NCI-H526 treated with DMSO at 0.1 percent for 48 hours (cell line): ENCODE data around the gene DNAJC1.
"Not testable (repeated sequence)": the region's sequence is repeated elsewhere in the genome, so short reads cannot be mapped to it uniquely, and the experiment has no call there.

Source experiments
- DNase-seq: peaks from one replicate; lab custom pipeline; 2025; lab: John Stamatoyannopoulos, UW

Gene DNAJC1

GRCh38 chr10:21899736-21900135, 103.8 kb downstream of the DNAJC1 start:
- DNase-seq, result no peak

- no peak for DNase-seq
These were observed 107.6 kb downstream of the DNAJC1 start for GRCh38 chr10:21895932-21896331.

GRCh38 chr10:21894648-21895342, 108.7 kb downstream of the DNAJC1 start:
- DNase-seq, result no peak

GRCh38 chr10:21891439-21891838, 112.1 kb downstream of the DNAJC1 start:
- no peak for DNase-seq

DNA sequence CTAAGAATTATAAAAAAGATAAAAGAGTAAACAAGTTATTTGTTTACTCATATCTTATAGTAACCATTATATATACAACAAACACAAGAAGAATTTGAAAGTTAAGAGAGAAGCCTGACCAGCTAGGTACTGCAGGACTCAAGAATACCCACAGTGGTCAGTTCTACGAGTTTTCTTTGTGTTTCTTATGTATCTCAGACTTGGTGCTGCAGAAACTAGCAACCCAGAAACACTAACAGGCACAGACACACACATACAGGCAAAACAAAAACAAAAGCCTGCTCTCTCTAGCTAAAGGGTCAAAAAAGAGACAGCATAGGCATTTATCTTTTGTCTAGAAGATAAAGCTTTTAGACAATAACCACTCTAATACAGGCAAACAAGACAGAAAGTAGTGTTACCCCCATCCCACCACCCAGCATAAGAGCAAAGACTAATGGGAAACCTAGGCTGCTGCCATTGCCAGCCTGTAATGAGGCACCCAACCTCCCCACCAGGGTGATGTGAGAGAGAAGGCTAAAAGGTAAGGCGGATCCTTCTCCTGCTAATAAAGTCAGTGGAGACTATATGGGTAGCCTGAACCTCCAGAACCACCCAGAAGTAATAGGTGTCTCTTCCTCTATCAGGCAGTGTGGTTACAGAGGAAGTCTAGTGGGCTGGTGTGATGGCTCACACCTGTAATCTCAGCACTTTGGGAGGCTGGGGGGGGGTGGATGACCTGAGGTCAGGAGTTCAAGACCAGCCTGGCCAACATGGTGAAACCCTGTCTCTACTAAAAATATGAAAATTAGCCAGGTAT, 113.9 kb downstream of the DNAJC1 start:
- DNase-seq, result no peak

DNA sequence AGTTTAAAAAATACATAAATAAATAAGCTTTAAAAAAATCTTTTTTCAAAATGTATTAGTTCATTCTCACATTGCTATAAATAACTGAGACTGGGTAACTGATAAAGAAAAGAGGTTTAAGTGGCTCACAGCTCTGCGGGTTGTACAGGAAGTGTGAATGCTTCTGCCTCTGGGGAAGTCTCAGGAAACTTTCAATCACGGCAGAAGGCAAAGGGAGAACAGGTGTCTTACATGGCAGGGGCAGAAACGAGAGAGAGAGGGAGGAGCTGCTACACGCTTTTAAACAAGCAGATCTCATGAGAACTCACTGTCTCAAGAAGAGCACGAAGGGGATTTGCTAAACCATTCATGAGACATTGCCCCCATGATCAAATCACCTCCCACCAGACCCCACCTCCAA, 114.6 kb downstream of the DNAJC1 start:
- DNase-seq, result no peak

GRCh38 chr10:21885940-21886339, 117.6 kb downstream of the DNAJC1 start:
- DNase-seq, result no peak

DNA sequence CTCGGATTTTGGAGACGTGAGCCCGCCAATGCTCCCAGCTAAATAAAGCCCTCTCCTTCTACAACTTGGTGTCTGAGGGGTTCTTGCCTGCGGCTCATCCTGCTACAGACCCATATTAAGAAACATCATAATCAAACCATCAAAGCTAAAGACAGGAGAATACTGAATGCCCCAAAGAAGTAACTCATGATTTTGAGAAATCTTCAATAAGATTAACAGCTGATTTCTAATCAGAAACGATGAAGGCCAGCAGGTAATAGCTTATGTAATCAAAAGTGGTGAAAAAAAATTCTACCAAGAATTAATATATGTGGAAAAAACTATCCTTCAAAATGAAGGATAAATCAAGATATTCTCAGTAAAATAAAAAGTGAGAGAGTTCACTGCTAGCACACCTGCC, 130.3 kb downstream of the DNAJC1 start:
- no peak for DNase-seq

DNA sequence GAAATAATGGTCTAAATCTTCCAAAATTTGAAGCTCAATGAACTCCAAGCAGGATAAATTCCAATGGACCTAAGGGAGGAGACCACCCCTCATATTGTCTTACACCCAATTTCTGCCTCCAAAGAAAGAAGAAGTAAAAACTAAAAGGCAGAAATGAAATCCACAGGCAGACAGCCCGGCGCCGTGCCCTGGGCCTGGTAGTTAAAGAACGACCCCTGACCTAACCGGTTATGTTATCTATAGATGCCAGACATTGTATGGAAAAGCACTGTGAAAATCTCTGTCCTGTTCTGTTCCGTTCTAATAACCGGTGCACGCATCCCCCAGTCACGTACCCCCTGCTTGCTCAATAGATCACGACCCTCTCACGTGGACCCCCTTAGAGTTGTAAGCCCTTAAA, 130.8 kb downstream of the DNAJC1 start:
- not testable (repeated sequence) for DNase-seq

GRCh38 chr10:21870849-21871248, 132.7 kb downstream of the DNAJC1 start:
- no peak for DNase-seq

DNA sequence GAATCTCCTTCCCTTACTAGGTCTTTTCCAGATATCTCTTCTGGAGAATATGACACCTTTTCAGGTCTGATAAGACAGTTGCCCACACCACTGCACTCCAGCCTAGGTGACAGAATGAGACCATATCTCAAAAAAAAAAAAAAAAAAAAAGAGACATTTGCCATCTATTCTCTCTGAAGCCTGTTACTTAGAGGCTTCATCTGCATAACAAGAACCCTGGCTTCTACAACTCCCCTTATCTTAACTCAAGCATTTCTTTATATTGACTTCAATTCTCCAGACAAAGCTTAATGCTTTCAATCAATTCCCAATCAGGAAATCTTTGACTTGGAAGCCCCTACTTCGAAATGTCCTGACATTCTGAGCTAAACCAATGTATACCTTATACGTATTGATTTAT, 134.4 kb downstream of the DNAJC1 start:
- not testable (repeated sequence) for DNase-seq

DNA sequence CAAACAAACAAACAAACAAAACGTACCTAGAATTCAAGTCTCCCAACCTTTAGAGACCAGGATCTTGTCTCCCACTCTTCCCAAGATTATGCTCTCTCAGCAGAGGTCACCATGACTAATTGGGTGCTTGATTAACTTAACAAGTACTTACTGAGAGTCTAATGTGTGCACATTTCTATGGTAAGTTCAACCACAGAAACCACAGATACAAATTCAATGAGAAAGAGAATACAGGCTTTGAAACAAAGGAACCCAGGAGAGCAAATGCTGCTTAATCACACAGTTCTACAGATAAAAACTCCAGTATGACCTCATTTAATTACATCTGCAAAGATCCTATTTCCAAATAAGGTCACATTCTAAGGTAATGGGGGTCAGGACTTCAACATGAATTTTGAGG, 142.8 kb downstream of the DNAJC1 start:
- DNase-seq, result no peak

DNA sequence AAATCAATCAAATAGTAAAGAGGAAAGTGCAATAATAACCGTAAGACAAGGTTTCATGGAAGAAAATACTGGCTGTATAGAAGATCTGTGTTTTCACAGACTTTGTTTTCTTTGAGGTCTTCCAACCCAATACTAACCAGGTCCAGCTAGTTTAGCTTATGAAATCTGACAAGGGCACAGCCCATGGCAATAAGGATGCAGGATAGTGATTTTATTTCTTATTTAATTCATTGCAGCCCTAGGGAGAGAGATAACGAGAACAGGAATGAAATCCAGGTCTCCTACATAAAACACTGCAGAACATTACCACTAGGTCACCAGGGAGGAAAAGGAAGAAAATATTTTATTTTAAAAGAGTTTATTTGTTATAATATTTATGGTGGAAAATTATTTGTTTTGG, 145.1 kb downstream of the DNAJC1 start:
- no peak for DNase-seq

- DNase-seq, result no peak
These were observed 153.9 kb downstream of the DNAJC1 start for GRCh38 chr10:21849607-21850006.

DNA sequence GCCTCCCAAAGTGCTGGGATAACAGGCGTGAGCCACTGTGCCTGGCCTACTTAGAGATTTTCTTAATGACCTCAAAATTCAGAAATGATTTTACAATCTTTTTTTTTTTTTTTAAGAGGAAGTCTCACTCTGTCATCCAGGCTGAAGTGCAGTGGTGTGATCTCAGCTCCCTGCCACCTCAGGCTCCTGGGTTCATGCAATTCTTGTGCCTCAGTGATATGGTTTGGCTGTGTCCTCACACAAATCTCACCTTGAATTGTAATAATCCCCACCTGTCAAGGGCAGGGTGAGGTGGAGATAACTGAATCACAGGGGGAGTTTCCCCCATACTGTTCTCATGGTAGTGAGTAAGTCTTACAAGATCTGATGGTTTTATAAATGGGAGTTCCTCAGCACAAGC, 159.9 kb downstream of the DNAJC1 start:
- no peak for DNase-seq

- DNase-seq, result not testable (repeated sequence)
These were observed 162.3 kb downstream of the DNAJC1 start for GRCh38 chr10:21841273-21841672.

DNA sequence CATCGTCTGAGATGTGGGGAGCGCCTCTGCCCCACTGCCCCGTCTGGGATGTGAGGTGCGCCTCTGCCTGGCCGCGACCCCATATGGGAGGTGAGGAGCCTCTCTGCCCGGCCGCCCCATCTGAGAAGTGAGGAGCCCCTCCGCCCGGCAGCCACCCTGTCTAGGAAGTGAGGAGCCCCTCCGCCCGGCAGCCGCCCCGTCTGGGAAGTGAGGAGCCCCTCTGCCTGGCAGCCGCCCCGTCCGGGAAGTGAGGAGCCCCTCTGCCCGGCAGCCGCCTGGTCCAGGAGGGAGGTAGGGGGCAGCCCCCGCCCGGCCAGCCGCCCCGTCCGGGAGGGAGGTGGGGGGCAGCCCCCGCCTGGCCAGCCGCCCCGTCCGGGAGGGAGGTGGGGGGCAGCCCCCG, 166.0 kb downstream of the DNAJC1 start:
- not testable (repeated sequence) for DNase-seq

DNA sequence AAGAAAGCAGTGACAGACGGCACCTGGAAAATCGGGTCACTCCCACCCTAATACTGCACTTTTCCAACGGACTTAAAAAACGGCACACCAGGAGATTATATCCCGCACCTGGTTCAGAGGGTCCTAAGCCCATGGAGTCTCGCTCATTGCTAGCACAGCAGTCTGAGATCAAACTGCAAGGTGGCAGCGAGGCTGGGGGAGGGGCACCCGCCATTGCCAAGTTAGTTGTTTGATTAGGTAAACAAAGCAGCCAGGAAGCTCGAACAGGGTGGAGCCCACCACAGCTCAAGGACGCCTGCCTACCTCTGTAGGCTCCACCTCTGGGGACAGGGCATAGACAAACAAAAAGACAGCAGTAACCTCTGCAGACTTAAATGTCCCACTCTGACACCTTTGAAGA, 169.0 kb downstream of the DNAJC1 start:
- DNase-seq, result not testable (repeated sequence)

DNA sequence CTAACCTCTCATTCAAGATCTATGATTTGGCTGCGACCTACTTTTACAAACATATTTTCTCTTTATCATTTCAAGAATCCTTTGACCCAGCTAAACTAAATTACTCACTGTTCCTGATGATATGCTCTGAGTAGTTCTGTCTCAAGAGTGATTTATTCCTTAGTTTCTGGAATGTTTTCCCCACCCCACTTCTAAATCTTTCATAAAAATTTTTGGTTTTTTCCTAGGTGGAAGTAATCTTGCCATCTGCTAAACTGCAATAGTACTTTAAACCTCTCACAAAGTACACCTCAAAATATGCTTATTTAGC, 170.8 kb downstream of the DNAJC1 start:
- no peak for DNase-seq

- no peak for DNase-seq
These were observed 171.3 kb downstream of the DNAJC1 start for GRCh38 chr10:21831986-21832820.

DNA sequence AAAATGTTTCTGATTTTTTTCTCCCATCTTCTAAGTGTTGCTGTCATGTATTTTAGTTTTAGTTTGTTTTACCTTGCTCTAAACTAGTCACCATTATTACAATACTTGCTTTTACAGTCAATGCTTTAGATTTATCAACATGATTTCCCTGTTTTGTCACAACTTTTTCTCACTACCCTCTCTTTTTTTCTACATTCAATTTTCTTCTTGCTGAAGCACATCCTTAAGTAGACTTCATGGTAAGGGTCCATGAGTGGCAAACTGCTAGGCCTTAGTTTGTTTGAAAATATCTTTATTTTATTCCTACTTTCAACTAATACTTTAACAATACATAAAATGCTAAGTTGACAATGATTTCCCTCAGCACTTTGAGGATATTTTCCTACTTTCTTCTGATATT, 173.5 kb downstream of the DNAJC1 start:
- no peak for DNase-seq

- no peak for DNase-seq
These were observed 176.2 kb downstream of the DNAJC1 start for GRCh38 chr10:21827308-21827707.

GRCh38 chr10:21826725-21827124, 176.8 kb downstream of the DNAJC1 start:
- no peak for DNase-seq
